Fibroblast of the aortic adventitia (primary cell): Measurements from ENCODE around the gene ATXN10. TPM values are rescaled to one million over a fixed set of nuclear protein-coding genes. Genes with fewer than 3 reads are reported as not detected.

ENCODE experiments used
- DNase-seq: peaks from one replicate; pipeline ENCODE4 v3.0.0-alpha.2; 2010; ENCODE audit warnings: low read depth
- H3K4me3 ChIP-seq: 2 replicates; pipeline ENCODE4 v1.5.1; 2011; ENCODE audit warnings: low read depth, mild to moderate bottlenecking, control low read depth, low read length, moderate library complexity
- CTCF ChIP-seq: IDR thresholded peaks from 2 replicates; pipeline ENCODE4 v1.5.1; 2011; ENCODE audit warnings: mild to moderate bottlenecking, low read length, control low read depth, inconsistent platforms; ENCODE audit not compliant: insufficient read depth
- total RNA-seq: library from RNA; depleted of rRNA; stranded (reverse); fragments of >200 nt; gene quantifications from 2 replicates; pipeline ENCODE4 v1.2.3, GENCODE V29; 2012; ENCODE audit warnings: low replicate concordance

ATXN10 gene
- total RNA-seq, 1 donor = 130 TPM

GRCh38 chr22:45805413-45805812 is 133.8 kb downstream of the ATXN10 start:
- TF ChIP-seq CTCF = no peak
- DNase-seq = peak; percentile 72
- H3K4me3 ChIP-seq = no peak overlapping the region

- DNase-seq = peak; percentile 38
- H3K4me3 ChIP-seq = no peak overlapping the region
- no peak for TF ChIP-seq CTCF
These were observed 135.7 kb downstream of the ATXN10 start for GRCh38 chr22:45807156-45807915.

GRCh38 chr22:45812910-45813309 is 141.3 kb downstream of the ATXN10 start:
- TF ChIP-seq CTCF = no peak
- H3K4me3 ChIP-seq = no peak overlapping the region

GRCh38 chr22:45814198-45814597 is 142.6 kb downstream of the ATXN10 start:
- no peak for TF ChIP-seq CTCF
- no peak overlapping the region for H3K4me3 ChIP-seq
- no peak for DNase-seq

More at GRCh38 chr22:45812910-45813309, 141.3 kb downstream of the ATXN10 start:
- DNase-seq = no peak

GRCh38 chr22:45816776-45817175 is 145.1 kb downstream of the ATXN10 start:
- H3K4me3 ChIP-seq = no peak overlapping the region
- DNase-seq = no peak
- TF ChIP-seq CTCF = no peak

- no peak overlapping the region for H3K4me3 ChIP-seq
- DNase-seq = no peak
- TF ChIP-seq CTCF = no peak
These were observed 146.2 kb downstream of the ATXN10 start for GRCh38 chr22:45817745-45818423.
